ENCODE data around the gene GULP1.

GULP1 gene

GRCh38 chr2:188340257-188340656 is 48.6 kb downstream of the GULP1 start:
- no peak for DNase-seq (ENCODE audit: low spot score)
- H3K27ac ChIP-seq (replicated peaks; ENCODE audit: low read length) = no peak overlapping the region

DNA sequence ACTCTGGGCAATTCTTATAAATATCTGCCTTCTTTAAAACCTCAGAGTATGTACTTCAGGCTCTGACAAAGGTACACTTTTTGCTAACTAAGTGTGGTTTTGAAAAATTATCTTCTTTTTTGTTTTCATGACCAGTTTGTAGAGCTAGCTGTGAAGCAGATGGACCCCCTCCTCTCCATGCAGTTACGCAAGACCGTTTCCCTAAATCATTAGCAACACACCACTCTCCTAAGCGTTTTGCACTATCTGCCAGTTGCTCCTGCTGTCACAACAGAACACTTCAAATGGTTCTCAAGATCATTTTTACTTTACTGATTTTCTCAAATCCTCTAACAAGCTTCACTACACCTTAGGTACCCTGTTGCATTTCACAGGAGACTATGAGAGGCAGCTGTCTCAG is 53.3 kb downstream of the GULP1 start:
- Histone ChIP-seq H3K9me3 (replicated peaks in 1 of 2; ENCODE audit: control insufficient read depth in 2 of 2, insufficient read depth in 1 of 2, low read depth in 1 of 2, low read length in 2 of 2) (peaks cover 8 to 15% of the 10 kb centered on the region in 2 donors), H4K91ac (ENCODE audit: low read depth, low read length, poor library complexity) (no peak overlapping the region), H2BK12ac (ENCODE audit: low read length) (no peak overlapping the region), H2BK5ac (ENCODE audit: low read length) (no peak overlapping the region), H3K79me1 (ENCODE audit: low read depth, low read length) (peaks cover 4% of the 10 kb centered on the region), H3K9ac (ENCODE audit: low read depth, low read length, poor library complexity) (no peak overlapping the region), H3K23ac (ENCODE audit: low read depth, low read length, poor library complexity) (no peak overlapping the region), H4K8ac (ENCODE audit: low read depth, low read length) (no peak overlapping the region), H3K36me3 (replicated peaks in 1 of 2; ENCODE audit: control insufficient read depth in 2 of 2, insufficient read depth in 2 of 2, low read length in 2 of 2) (peaks cover 3 to 7% of the 10 kb centered on the region in 2 donors), H3K27ac (replicated peaks; ENCODE audit: low read length) (no peak overlapping the region), H2AFZ (ENCODE audit: low read length) (no peak overlapping the region), H3K18ac (ENCODE audit: low read length) (no peak overlapping the region), H3K4me2 (ENCODE audit: insufficient read depth, low read length, poor library complexity, severe bottlenecking) (no peak overlapping the region), H3K4ac (ENCODE audit: low read length) (no peak overlapping the region), H3K4me3 (ENCODE audit: low read length in 2 of 2) (no peak overlapping the region), H3K14ac (ENCODE audit: low read length) (no peak overlapping the region), H3K27me3 (ENCODE audit: control insufficient read depth in 3 of 3, insufficient read depth in 3 of 3, low read depth in 1 of 3, low read length in 3 of 3) (no peaks in the 10 kb centered on the region), H2BK120ac (ENCODE audit: low read depth, low read length) (no peak overlapping the region), H2AK5ac (ENCODE audit: low read depth, low read length) (no peak overlapping the region), H3K4me1 (ENCODE audit: control insufficient read depth in 2 of 2, insufficient read depth in 1 of 2, low read depth in 1 of 2, low read length in 2 of 2) (peaks cover 0 to 1% of the 10 kb centered on the region in 2 donors), H2BK15ac (ENCODE audit: low read length) (no peak overlapping the region)
- no CpG with 5 or more reads among the region's 3 CpGs for WGBS, 2 donors (ENCODE audit: extremely low coverage in 2 of 2, insufficient read length in 2 of 2, insufficient replicate concordance in 1 of 2)
- no peak for DNase-seq (ENCODE audit: low spot score)

More at GRCh38 chr2:188340257-188340656, 48.6 kb downstream of the GULP1 start:
- peaks cover 10 to 14% of the 10 kb centered on the region in 2 donors for H3K36me3 ChIP-seq (replicated peaks in 1 of 2; ENCODE audit: control insufficient read depth in 2 of 2, insufficient read depth in 2 of 2, low read length in 2 of 2)
- H2AK5ac ChIP-seq (ENCODE audit: low read depth, low read length) = no peak overlapping the region
- H3K27me3 ChIP-seq (ENCODE audit: control insufficient read depth in 3 of 3, insufficient read depth in 3 of 3, low read depth in 1 of 3, low read length in 3 of 3) = no peaks in the 10 kb centered on the region
- H3K4me1 ChIP-seq (ENCODE audit: control insufficient read depth in 2 of 2, insufficient read depth in 1 of 2, low read depth in 1 of 2, low read length in 2 of 2) = peaks cover 0 to 3% of the 10 kb centered on the region in 2 donors
- no peak overlapping the region for H3K4me3 ChIP-seq (ENCODE audit: low read length in 2 of 2)
- H2AFZ ChIP-seq (ENCODE audit: low read length) = no peak overlapping the region
- H4K91ac ChIP-seq (ENCODE audit: low read depth, low read length, poor library complexity) = no peak overlapping the region
- no peak overlapping the region for H2BK12ac ChIP-seq (ENCODE audit: low read length)
- H3K9me3 ChIP-seq (replicated peaks in 1 of 2; ENCODE audit: control insufficient read depth in 2 of 2, insufficient read depth in 1 of 2, low read depth in 1 of 2, low read length in 2 of 2) = peaks cover 8 to 16% of the 10 kb centered on the region in 2 donors
- no peak overlapping the region for H4K8ac ChIP-seq (ENCODE audit: low read depth, low read length)
- H3K14ac ChIP-seq (ENCODE audit: low read length) = no peak overlapping the region
- WGBS, 2 donors (ENCODE audit: extremely low coverage in 2 of 2, insufficient read length in 2 of 2, insufficient replicate concordance in 1 of 2) = no CpG with 5 or more reads among the region's 3 CpGs
- no peak overlapping the region for H3K4ac ChIP-seq (ENCODE audit: low read length)
- no peak overlapping the region for H2BK5ac ChIP-seq (ENCODE audit: low read length)
- H2BK120ac ChIP-seq (ENCODE audit: low read depth, low read length) = no peak overlapping the region
- no peak overlapping the region for H2BK15ac ChIP-seq (ENCODE audit: low read length)
- no peak overlapping the region for H3K18ac ChIP-seq (ENCODE audit: low read length)
- no peak overlapping the region for H3K4me2 ChIP-seq (ENCODE audit: insufficient read depth, low read length, poor library complexity, severe bottlenecking)
- H3K23ac ChIP-seq (ENCODE audit: low read depth, low read length, poor library complexity) = no peak overlapping the region
- H3K9ac ChIP-seq (ENCODE audit: low read depth, low read length, poor library complexity) = no peak overlapping the region
- peaks cover 6% of the 10 kb centered on the region for H3K79me1 ChIP-seq (ENCODE audit: low read depth, low read length)

- no peak overlapping the region for H2BK12ac ChIP-seq (ENCODE audit: low read length)
- H3K27me3 ChIP-seq (ENCODE audit: control insufficient read depth in 3 of 3, insufficient read depth in 3 of 3, low read depth in 1 of 3, low read length in 3 of 3) = no peaks in the 10 kb centered on the region
- H3K79me1 ChIP-seq (ENCODE audit: low read depth, low read length) = peaks cover 4% of the 10 kb centered on the region
- H4K91ac ChIP-seq (ENCODE audit: low read depth, low read length, poor library complexity) = no peak overlapping the region
- no peak for DNase-seq (ENCODE audit: low spot score)
- no peak overlapping the region for H3K4ac ChIP-seq (ENCODE audit: low read length)
- no peak overlapping the region for H2BK120ac ChIP-seq (ENCODE audit: low read depth, low read length)
- H3K14ac ChIP-seq (ENCODE audit: low read length) = no peak overlapping the region
- no peak overlapping the region for H2BK15ac ChIP-seq (ENCODE audit: low read length)
- no peak overlapping the region for H3K27ac ChIP-seq (replicated peaks; ENCODE audit: low read length)
- H3K4me3 ChIP-seq (ENCODE audit: low read length in 2 of 2) = no peak overlapping the region
- H3K23ac ChIP-seq (ENCODE audit: low read depth, low read length, poor library complexity) = no peak overlapping the region
- peaks cover 6 to 11% of the 10 kb centered on the region in 2 donors for H3K9me3 ChIP-seq (replicated peaks in 1 of 2; ENCODE audit: control insufficient read depth in 2 of 2, insufficient read depth in 1 of 2, low read depth in 1 of 2, low read length in 2 of 2)
- H3K18ac ChIP-seq (ENCODE audit: low read length) = no peak overlapping the region
- peaks cover 0 to 1% of the 10 kb centered on the region in 2 donors for H3K4me1 ChIP-seq (ENCODE audit: control insufficient read depth in 2 of 2, insufficient read depth in 1 of 2, low read depth in 1 of 2, low read length in 2 of 2)
- no peak overlapping the region for H2BK5ac ChIP-seq (ENCODE audit: low read length)
- no peak overlapping the region for H2AK5ac ChIP-seq (ENCODE audit: low read depth, low read length)
- H3K9ac ChIP-seq (ENCODE audit: low read depth, low read length, poor library complexity) = no peak overlapping the region
- no peak overlapping the region for H3K4me2 ChIP-seq (ENCODE audit: insufficient read depth, low read length, poor library complexity, severe bottlenecking)
- H3K36me3 ChIP-seq (replicated peaks in 1 of 2; ENCODE audit: control insufficient read depth in 2 of 2, insufficient read depth in 2 of 2, low read length in 2 of 2) = peaks cover 3 to 5% of the 10 kb centered on the region in 2 donors
- no peak overlapping the region for H4K8ac ChIP-seq (ENCODE audit: low read depth, low read length)
- no peak overlapping the region for H2AFZ ChIP-seq (ENCODE audit: low read length)
These were observed 53.8 kb downstream of the GULP1 start for GRCh38 chr2:188345426-188345825.

- peaks cover 4% of the 10 kb centered on the region for H3K79me1 ChIP-seq (ENCODE audit: low read depth, low read length)
- H3K23ac ChIP-seq (ENCODE audit: low read depth, low read length, poor library complexity) = no peak overlapping the region
- H3K4ac ChIP-seq (ENCODE audit: low read length) = no peak overlapping the region
- H2AFZ ChIP-seq (ENCODE audit: low read length) = no peak overlapping the region
- H2BK15ac ChIP-seq (ENCODE audit: low read length) = no peak overlapping the region
- no peak overlapping the region for H3K18ac ChIP-seq (ENCODE audit: low read length)
- H3K4me1 ChIP-seq (ENCODE audit: control insufficient read depth in 2 of 2, insufficient read depth in 1 of 2, low read depth in 1 of 2, low read length in 2 of 2) = peaks cover 0 to 1% of the 10 kb centered on the region in 2 donors
- peaks cover 3 to 6% of the 10 kb centered on the region in 2 donors for H3K9me3 ChIP-seq (replicated peaks in 1 of 2; ENCODE audit: control insufficient read depth in 2 of 2, insufficient read depth in 1 of 2, low read depth in 1 of 2, low read length in 2 of 2)
- no peak overlapping the region for H2BK120ac ChIP-seq (ENCODE audit: low read depth, low read length)
- no peak for DNase-seq (ENCODE audit: low spot score)
- no peak overlapping the region for H2BK5ac ChIP-seq (ENCODE audit: low read length)
- no peak overlapping the region for H3K9ac ChIP-seq (ENCODE audit: low read depth, low read length, poor library complexity)
- H4K91ac ChIP-seq (ENCODE audit: low read depth, low read length, poor library complexity) = no peak overlapping the region
- H4K8ac ChIP-seq (ENCODE audit: low read depth, low read length) = no peak overlapping the region
- no peak overlapping the region for H2AK5ac ChIP-seq (ENCODE audit: low read depth, low read length)
- H3K27ac ChIP-seq (replicated peaks; ENCODE audit: low read length) = no peak overlapping the region
- no peak overlapping the region for H3K4me2 ChIP-seq (ENCODE audit: insufficient read depth, low read length, poor library complexity, severe bottlenecking)
- no peak overlapping the region for H2BK12ac ChIP-seq (ENCODE audit: low read length)
- no peak overlapping the region for H3K14ac ChIP-seq (ENCODE audit: low read length)
- H3K4me3 ChIP-seq (ENCODE audit: low read length in 2 of 2) = no peak overlapping the region
- no CpG with 5 or more reads among the region's 3 CpGs for WGBS, 2 donors (ENCODE audit: extremely low coverage in 2 of 2, insufficient read length in 2 of 2, insufficient replicate concordance in 1 of 2)
- H3K27me3 ChIP-seq (ENCODE audit: control insufficient read depth in 3 of 3, insufficient read depth in 3 of 3, low read depth in 1 of 3, low read length in 3 of 3) = no peaks in the 10 kb centered on the region
- peaks cover 3% of the 10 kb centered on the region in 2 donors for H3K36me3 ChIP-seq (replicated peaks in 1 of 2; ENCODE audit: control insufficient read depth in 2 of 2, insufficient read depth in 2 of 2, low read length in 2 of 2)
These were observed 54.3 kb downstream of the GULP1 start for GRCh38 chr2:188345831-188346458.

All from neuronal stem cell (in vitro differentiated cells).